ENCODE measurements around the gene STK32B. TPM values are rescaled to one million over a fixed set of nuclear protein-coding genes. Genes with fewer than 3 reads are reported as not detected.
A peak's percentile ranks its signal among the peaks of the same experiment; 100 is the strongest.

The STK32B gene
- polyA plus RNA-seq, 2 of the 4 experiments (the other 2 are of a cell fraction), result 7.6 to 12.1 TPM

GRCh38 chr4:5030221-5030620, 21.1 kb upstream of the STK32B start:
- ChIA-PET CTCF (interaction anchor here (1.0 to 1.2 kb wide), 2 partner anchors 14 to 35 kb away, joined by 3 read pairs; no protein-coding TSS in a partner anchor), POLR2A (no interaction called here)
- ATAC-seq (no peak), FAIRE-seq (no peak), DNase-seq (ENCODE audit: low read depth in 1 of 2, low spot score in 1 of 2) (no peak)
- no peak overlapping the region for H3K4me3 ChIP-seq
- no peaks in the 10 kb centered on the region for H3K9me3 ChIP-seq
- no peak overlapping the region for H3K27ac ChIP-seq
- no peak overlapping the region for H3K4me2 ChIP-seq
- 46% methylated on average over 4 of the region's 4 CpGs for WGBS (ENCODE audit: missing lambda C conversion rate)
- TF ChIP-seq CEBPB (IDR thresholded peaks at IDR 0.05) (no peak), POLR2A (IDR thresholded peaks at IDR 0.05; ENCODE audit: low read length) (no peak), SMC3 (IDR thresholded peaks at IDR 0.05) (no peak), ZSCAN20 (CRISPR knock-in tag; IDR thresholded peaks at IDR 0.05) (no peak), ESRRA (IDR thresholded peaks at IDR 0.05; ENCODE audit: borderline replicate concordance, low read length) (no peak), GATA3 (IDR thresholded peaks at IDR 0.05; ENCODE audit: borderline replicate concordance) (no peak), HDAC2 (IDR thresholded peaks at IDR 0.05) (no peak), RFX5 (IDR thresholded peaks at IDR 0.05) (no peak), USF2 (IDR thresholded peaks at IDR 0.05) (no peak), HEYL (CRISPR knock-in tag; IDR thresholded peaks at IDR 0.05) (no peak), BHLHE40 (IDR thresholded peaks at IDR 0.05; ENCODE audit: low read depth, low read length) (no peak), JUNB (IDR thresholded peaks at IDR 0.05) (no peak)
- H3K4me1 ChIP-seq, result no peaks in the 10 kb centered on the region

- no peak for DNase-seq (ENCODE audit: low read depth in 1 of 2, low spot score in 1 of 2)
- Histone ChIP-seq H3K4me1 (0 out of 3 replicates have a peak, but pooled peaks cover under 1% of the 10 kb centered on the region), H3K4me2 (no peak overlapping the region), H3K27ac (no peak overlapping the region), H3K9me3 (no peaks in the 10 kb centered on the region), H3K4me3 (no peak overlapping the region)
- FAIRE-seq, result no peak
- POLR2A ChIA-PET, result no interaction called here
- CTCF ChIA-PET, result interaction anchor here (0.5 to 1.2 kb wide), 4 partner anchors 15 to 35 kb away, joined by 3 to 4 read pairs (median 3); no protein-coding TSS in a partner anchor
- TF ChIP-seq EHF (CRISPR knock-in tag; IDR thresholded peaks at IDR 0.05) (no peak), KDM5A (IDR thresholded peaks at IDR 0.05) (no peak), HDAC2 (IDR thresholded peaks at IDR 0.05) (no peak), HEYL (CRISPR knock-in tag; IDR thresholded peaks at IDR 0.05) (no peak), EHMT2 (IDR thresholded peaks at IDR 0.05; ENCODE audit: low read depth) (no peak), USF2 (IDR thresholded peaks at IDR 0.05) (no peak), FOSL2 (IDR thresholded peaks at IDR 0.05) (no peak), FOSL2 (CRISPR knock-in tag; IDR thresholded peaks at IDR 0.05) (no peak), ZSCAN20 (CRISPR knock-in tag; IDR thresholded peaks at IDR 0.05) (no peak), CHD4 (IDR thresholded peaks at IDR 0.05; ENCODE audit: borderline replicate concordance) (no peak), MYC (IDR thresholded peaks at IDR 0.05; ENCODE audit: borderline replicate concordance, low read length) (no peak), NPAS2 (CRISPR knock-in tag; IDR thresholded peaks at IDR 0.05; ENCODE audit: borderline replicate concordance) (no peak), RARB (CRISPR knock-in tag; IDR thresholded peaks at IDR 0.05) (no peak), EP300 (IDR thresholded peaks at IDR 0.05) (no peak)
- ATAC-seq, result no peak
- WGBS (ENCODE audit: missing lambda C conversion rate), result 83% methylated on average over 3 of the region's 3 CpGs
Measured at GRCh38 chr4:5030927-5031326, 20.4 kb upstream of the STK32B start.

- Histone ChIP-seq H3K9me3 (no peaks in the 10 kb centered on the region), H3K4me1 (peaks cover 16% of the 10 kb centered on the region), H3K4me2 (no peak overlapping the region), H3K27ac (peak overlapping the region in 1 of 2 experiments; percentile 41; a peak in 1 of 6 replicates), H3K4me3 (no peak overlapping the region)
- CTCF ChIA-PET, result interaction anchor here (1.5 to 1.8 kb wide), 2 partner anchors 17 to 37 kb away, joined by 5 to 7 read pairs; no protein-coding TSS in a partner anchor
- no peak for ATAC-seq
- TF ChIP-seq FOSL2 (IDR thresholded peaks at IDR 0.05) (no peak), FOSL2 (CRISPR knock-in tag; IDR thresholded peaks at IDR 0.05) (no peak), RCOR1 (IDR thresholded peaks at IDR 0.05; ENCODE audit: low read depth, low read length) (no peak), HOXB13 (CRISPR knock-in tag; IDR thresholded peaks at IDR 0.05; ENCODE audit: low read depth) (no peak), PBX3 (IDR thresholded peaks at IDR 0.05) (no peak), TP53 (CRISPR knock-in tag; IDR thresholded peaks at IDR 0.05) (no peak), JUNB (IDR thresholded peaks at IDR 0.05) (no peak), REST (IDR thresholded peaks at IDR 0.05) (no peak), ATOH8 (CRISPR knock-in tag; IDR thresholded peaks at IDR 0.05; ENCODE audit: low read depth) (no peak)
- FAIRE-seq, result no peak
- POLR2A ChIA-PET, result no interaction called here
- no peak for DNase-seq (ENCODE audit: low read depth in 1 of 2, low spot score in 1 of 2)
- WGBS (ENCODE audit: missing lambda C conversion rate), result 88% methylated on average over 5 of the region's 5 CpGs
Measured at GRCh38 chr4:5032813-5033212, 18.5 kb upstream of the STK32B start.

All from A549 (cell line).